Right hindlimb (tissue), 1 donor: ENCODE results near the gene HIVEP3.

Source experiments
- DNase-seq: peaks from one replicate; pipeline ENCODE4 v3.0.0-alpha.2; 2018

Gene HIVEP3

DNA sequence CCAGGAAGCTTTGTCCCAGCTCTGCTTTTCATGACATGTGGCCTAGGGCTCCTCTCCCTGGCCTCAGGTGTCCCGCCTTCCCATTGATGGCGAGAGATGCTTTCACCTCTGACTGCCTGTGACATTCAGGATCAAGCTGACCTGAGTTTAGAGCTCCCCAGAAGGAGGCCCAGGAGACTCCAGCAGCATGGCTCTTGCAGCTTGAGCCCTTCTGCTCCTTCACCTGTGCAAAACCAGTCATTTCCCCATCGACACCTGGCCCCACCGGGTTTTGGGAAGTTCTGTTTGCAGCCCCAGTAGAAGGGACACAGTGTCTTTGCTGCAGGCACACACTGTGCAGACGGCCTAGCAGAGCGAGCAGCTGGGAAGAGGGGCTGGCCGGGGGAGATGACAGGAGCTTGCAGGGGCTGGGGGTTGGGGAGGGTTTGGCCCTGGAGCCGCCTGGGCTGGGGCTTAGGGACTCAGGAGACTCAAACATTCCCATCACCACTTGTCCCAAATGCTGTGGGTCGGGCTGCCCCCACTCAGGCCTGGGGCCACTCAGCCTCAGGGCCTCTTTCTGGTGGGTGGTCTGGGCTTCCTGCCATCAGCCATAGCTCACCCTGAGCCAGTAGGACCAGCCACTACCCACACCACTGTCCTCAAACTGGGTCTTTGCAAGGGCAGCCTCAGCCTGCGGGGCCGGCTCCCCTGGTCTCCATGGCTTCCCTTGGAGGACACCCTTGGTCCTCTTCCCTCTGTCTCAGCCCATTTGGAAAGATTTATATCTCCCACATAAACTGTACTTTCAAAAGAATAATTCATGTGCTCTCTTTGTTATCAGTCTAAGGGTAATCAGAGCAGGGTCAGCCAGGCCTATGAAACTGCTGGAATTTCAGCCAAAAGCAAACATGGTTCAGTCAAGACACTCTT is 430.4 kb downstream of the HIVEP3 start:
- peak; percentile 69 for DNase-seq

DNA sequence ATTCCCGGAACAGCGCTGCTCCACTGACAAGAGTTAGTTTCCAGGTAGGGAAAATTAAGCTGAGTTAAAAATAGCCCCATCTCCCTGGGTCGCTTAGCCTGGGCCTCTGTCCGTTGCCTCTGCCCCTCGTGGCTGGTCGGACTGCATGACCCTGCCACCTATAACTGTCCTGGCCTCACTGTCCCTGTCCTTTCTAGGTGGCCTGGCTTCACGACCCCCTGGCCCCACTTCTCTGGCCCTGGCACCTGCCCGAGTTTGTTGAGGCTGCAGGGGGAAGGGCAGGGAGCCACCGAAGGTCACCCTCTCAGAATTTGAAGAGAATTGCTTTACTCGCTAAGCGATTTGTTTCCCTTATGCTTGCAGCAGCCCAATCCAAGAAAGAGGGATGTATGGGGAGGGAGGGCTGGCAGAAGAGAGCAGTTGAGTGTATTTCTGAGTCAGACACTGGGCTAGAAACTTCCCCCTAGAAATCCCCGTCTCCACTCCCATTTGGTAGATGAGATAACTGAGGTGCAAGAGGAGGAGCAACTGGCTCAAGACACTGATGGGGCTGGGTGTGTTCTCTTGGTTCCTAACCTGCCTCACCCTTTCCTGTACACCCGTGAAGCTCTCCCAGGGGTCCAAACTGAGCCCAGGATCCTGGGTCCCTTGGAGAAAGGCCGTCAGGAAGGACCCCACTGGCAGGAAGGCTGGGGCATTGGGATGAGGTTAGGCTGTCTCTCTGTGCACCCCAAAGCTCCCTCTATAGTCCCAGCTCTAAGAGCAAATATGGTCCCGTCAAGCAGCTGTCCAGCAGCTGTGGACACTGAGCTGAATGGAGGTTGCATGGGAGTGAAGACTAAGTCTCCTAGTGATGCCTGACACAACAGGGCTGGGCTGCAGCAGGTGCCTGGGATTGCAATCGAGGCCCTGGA is 431.3 kb downstream of the HIVEP3 start:
- DNase-seq, result no peak

DNA sequence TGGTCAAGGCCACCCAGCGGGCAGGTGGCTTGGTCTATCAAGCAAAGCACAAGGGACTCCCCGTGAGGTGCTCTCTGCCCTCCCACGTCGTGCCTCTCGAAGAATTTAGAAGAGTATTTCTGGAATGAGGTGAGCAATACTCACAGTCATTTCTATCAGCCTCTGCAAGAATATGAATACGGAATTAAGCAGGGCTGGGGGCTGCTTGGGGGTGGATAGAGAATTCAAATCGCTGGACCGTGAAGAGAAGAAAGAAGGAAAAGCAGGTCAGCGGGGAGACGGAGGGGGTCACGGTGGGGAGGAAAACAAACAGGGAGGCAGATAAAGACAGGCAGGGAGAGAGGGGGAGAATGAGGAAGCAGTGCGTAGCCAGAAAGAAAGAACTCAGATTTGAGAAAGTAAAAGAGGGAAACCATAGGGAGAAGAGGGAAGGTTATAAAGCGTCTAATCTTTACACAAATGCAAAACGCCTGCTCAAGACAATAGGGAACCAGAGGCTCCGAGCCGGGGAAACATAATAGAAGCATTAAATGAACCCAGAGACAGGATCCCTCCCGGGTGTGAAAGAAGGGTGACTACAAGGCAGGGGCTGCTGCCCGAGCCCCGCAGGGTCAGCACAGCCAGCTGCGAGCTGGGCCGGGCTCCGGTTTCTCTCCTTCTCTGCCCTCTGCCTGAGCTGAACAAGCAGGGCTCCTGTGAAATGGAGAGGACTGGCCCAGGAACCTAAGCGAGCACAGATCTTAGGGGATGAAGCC is 432.2 kb downstream of the HIVEP3 start:
- no peak for DNase-seq

DNA sequence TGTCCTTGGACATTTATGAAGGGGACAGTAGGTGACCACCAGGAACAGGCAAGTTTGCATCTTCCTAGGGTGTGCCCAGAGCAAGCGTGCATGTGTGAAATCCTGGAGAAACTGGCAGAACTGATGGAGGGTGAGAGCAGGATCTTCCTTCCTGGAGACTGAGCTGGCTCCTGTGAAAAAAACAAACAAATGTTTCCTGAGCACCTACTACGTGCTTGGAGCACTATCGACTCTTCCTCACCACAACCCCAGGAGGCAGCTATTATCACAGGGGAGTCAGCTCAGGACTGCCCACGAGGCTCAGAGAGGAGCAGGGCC is 432.7 kb downstream of the HIVEP3 start:
- DNase-seq, result no peak

DNA sequence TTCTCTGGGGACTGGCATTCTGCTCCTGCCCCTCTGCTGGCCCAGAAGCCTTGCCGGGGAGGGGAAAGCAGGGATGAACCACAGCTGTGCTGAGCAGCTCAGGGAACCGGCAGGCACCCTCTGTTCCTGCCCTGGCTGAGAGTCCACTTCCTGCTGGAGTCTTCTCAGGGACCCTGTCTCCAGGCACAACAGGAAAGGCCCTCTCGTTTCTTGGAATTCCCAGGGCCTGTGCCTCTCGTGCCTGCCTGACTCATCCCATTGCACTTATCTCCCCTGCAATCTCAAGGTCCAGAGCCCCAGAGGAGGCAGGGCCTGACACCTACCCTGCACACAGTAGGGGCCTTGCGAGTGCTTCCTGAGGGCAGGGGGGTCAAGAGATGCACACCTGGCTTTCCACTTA is 433.1 kb downstream of the HIVEP3 start:
- DNase-seq, result no peak

DNA sequence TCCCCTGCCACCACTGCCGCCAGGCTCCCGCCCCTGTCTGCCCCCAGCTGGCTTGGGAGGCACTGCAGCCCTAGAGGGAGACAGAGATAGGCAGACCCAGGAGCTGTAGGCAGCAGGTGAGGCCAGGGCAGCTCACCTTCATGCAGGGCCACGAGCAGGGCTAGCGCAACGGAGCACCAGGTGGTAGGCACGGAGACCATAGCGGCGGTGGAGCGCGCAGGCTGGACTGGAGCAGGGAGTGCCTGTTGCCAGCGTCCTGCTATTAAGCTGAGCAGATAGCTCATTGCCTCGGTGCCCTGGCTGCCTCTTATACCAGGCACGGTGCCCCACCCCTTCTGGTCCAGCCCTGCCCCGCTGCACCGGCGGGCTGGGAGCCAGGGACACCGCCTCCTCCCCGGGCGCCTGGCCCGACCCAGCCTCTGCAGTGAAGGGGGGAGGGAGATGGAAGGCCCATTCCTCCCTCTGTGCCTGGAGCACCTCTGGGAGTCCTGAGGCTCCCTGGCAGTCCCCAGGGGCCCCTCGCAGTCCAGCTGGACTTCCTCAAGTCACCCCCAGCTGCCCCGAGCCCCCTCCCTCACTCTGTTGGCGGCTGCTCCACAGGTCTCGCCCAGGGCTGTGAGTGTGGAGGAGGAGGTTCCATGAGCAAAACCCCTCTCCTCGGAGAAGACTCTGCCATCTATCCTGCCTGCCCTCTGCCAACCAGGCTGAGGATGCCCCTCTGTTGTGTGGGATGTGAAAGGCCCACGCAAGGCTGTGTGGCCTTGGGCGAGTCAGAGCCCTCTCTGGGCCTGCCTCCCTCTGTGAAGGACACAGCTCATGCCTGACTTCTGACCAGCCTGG is 434.1 kb downstream of the HIVEP3 start, which contains the start of gene EDN2:
Gene EDN2 (minus strand): TSS at position 282 of the 840 bp plus-strand sequence. CDS start 82 bp downstream, at position 200.
- no peak for DNase-seq

DNA sequence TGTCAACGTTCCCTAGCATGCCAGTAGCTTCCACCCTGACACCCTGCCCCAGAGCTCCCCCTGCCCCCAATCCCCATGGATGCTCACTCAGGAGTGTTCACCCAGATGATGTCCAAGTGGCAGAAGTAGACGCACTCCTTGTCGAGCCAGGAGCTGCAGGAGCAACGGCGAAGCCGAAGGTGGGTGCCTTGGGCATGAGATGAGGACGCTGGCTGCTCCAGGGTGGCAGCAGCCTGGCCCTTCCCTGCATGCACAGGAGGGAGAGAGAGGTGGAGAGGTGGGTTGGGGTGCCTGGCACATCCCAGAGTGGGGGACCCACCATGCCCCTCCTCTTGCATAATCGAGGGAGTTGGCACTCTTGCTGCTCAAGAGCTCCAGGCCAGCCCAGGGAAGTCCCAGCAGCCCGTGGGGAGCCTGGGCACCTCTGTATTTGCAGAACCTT is 434.7 kb downstream of the HIVEP3 start:
- DNase-seq, result no peak

DNA sequence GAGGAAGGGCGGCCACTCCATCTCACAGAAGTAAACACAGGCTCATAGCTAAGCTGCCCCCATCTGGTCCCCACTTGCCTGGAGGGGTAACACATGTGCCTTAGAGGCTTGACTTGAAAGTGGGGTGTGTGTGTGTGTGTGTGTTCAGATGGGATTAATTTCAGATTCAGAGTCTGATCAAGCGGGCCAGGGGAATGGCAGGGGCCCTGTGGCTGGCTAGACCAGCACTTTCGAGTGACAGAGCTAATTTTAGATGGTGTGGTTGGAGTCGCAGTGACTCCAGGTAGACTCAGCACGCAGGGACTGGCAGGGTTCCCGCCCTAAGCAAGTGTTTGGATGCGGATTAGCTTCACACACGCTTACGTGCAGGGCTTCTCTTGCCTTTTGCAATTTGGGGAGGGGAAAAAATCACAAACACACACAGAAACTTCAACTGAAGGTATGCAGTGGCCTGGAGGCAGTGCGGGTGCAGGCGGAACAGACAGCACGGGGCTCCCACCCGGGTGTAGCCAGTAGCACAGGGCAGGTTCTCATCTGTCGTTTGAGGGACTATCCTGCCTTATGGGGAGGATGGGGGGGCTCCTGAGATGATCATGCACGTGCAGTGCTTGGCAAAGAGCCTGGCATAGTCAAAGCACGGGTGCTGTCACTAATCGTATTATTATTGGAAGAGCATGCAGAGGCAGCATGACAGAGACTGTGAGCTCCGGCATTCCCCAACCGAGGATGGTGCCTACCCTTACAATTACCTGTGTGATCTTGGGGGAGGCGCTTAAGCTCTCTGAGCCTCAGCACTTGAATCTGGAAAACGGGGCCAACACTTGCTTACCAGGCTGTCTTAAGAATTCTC is 435.5 kb downstream of the HIVEP3 start:
- no peak for DNase-seq

DNA sequence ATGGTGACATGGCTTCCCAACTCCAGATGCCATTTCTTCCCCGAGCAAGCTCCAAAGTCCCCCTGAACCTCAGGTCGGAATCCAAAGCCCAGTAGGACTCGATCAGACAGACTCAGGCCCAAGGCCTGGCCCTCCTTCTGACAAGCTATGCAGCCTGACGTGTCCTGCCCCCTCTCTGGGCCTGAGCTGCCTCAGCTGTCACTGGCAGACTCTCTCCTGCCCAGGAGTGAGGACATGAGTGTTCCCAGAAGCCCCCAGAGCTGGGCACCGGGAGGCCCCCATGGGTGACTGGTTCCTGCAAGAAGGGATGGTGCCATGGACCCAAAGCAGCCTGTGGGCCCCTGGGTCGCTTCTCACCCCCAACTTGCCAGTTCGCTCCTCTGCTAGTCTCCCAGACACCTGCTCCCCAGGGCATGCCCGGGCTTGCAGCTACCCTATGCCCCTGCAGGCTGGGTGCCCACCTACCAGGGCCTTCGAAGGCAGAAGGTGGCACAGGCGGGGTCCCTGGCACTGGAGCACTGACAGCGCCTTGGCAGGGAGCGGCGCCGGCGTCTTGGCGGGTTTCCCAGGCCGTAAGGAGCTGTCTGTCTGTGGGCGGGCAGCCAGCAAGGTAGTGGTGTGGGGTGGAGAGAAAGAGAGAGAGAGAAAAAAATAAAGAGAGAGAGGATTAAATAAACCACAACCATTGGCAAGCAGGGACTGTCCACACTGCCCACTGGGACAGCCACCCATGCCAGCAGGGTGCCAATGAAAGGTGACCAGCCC is 436.5 kb downstream of the HIVEP3 start:
- DNase-seq, result no peak

DNA sequence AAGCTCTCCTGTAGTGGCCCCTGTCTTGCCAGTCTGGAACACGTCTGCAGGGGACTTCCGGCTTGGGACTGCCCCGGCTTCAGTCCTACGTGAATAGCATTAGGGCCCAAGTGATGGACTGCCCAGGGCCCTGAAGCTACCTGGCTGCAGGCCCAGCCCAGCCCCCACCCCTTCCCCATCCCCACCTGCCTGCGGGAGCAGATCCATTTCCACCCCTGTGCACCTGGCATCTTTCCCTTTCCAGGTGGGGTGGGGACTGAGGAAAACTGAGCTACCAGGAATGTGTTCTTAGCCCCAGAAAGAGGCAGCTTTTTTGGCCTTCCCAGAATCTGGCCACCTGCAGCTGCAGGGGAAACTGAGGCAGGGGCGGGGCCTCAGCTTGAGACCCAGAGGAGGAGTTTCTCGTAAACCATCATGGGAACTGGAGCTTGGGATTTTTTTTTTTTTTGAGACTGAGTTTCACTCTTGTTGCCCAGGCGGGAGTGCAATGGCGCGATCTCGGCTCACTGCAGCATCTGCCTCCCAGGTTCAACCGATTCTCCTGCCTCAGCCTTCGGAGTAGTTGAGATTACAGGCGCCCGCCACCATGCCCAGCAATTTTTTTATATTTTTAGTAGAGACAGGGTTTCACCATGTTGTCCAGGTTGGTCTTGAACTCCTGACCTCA is 437.5 kb downstream of the HIVEP3 start:
- no peak for DNase-seq

DNA sequence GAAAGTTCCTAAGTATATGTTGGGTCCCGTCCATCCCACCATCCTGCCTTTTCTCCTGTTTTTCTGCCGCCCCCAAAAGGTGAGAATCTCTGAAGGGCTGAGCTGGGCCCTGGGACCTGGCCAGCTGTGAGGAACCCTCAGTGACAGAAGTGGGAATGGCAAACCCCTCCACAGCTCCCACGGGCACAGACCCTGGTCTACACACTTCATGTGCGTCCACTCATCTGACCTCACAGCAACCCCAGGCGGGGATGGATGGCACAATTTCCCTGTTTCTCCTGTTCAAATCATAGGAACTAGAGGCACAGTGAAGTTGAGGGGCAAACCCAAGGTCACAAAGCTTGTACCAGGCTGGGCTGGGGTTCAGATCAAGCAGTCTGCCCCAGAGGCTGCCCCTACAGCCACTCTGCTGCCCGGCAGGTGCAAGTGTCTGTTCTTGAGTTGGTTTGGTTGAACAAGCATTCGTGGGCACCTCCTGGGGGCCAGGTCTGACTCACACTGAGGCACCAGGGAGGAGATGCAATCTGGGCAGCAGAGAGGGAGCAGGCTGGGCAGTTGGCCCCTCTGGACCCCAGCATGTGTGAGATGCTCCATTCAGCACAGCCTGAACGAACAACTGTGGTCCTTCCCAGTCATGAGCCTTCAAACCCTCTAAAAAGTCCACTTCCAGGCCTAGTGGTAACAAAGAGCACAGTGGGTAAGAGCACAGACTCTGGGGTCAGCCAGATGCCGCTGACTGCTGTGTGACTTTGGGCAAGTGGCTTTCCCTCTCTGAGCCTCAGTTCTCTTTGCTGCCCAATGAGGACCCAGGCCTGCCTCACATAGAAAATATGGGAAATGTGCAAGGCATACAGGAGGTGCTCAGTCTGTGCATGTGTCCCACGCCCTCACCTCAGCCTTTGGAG is 438.3 kb downstream of the HIVEP3 start:
- DNase-seq, result no peak

DNA sequence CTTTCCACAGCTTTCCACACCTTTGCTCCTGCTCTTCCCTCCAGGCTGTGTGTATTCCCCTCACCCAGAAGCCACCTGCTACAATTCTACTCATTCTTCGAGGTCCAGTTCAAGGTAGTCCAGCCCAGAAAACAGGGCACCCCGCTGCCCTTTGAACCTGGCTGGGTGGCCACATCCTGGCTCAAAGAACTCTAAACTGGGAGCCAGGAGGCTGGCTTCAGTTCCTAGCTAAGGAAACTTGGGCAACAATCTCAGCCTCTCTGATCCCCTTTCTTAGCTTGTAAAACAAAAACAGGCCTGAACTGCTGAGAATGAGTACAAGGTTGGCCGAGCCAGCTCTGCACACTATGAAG is 438.9 kb downstream of the HIVEP3 start:
- no peak for DNase-seq

DNA sequence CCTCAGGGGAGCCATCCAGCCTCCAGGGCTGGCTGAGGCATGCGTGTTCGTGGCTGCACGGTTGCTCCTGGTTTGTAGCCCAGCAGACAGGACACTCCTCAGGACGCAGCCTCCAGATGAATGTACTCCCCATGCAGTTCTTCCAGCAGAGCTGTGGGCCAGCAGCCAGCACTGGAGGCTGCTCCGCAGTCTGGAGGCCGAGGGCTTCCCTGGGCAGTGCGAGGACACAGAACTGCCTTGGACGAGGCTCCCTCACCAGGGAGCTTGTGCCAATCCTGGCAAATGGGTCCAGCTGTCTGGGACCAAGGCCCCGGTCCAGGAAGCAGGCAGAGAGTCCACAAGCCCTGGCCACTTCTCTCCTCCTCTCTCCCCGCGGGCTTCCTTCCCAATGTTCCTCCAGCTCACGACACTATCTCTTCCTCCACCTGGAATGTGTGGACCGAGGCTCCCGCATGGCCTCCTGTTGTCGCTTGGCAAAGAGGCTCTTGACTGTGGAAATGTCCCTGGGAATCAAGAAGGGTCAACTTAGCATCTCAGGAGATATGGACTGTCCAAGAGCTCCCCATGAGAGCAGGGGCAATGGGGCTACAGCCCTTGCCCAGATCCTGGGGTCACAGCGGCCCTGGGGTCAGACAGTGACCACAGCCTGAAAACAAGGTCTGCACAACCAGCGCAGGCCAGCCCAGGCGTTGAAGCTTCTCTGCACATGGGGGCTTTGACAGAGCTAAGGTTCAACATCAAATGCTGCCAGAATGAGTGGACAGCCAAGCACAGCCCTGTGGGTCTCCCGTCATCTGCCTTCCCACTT is 439.5 kb downstream of the HIVEP3 start:
- peak; percentile 82 for DNase-seq

DNA sequence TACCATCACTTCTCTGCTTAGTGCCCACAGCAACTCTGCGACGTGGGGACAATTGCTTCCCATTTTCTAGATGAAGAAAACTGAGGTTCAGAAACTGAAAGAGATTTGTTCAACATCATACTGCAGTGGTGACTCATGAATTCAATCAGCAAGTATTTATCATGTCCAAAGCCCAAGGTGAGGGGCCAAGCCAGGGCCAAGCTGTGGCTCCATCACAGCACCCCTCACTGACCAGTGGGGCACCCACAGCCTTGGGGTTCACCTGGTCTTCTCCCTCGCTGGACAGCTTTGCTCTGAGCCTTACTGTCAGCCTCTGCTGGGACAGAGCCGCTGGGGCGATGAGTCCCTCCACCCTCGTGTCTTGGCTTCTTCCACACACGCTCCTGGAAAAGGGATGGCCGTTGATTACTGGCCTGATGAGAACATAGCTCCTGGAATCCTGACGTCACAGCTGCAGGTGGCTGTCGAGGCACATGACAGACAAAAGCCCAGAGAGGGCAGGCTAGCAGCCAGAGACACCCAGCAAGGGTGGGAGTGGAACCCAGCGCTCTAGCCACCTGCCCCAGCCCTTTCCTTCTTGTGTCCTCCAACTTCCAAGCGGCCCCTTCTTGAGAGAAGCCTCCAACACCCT is 440.5 kb downstream of the HIVEP3 start:
- DNase-seq, result no peak

DNA sequence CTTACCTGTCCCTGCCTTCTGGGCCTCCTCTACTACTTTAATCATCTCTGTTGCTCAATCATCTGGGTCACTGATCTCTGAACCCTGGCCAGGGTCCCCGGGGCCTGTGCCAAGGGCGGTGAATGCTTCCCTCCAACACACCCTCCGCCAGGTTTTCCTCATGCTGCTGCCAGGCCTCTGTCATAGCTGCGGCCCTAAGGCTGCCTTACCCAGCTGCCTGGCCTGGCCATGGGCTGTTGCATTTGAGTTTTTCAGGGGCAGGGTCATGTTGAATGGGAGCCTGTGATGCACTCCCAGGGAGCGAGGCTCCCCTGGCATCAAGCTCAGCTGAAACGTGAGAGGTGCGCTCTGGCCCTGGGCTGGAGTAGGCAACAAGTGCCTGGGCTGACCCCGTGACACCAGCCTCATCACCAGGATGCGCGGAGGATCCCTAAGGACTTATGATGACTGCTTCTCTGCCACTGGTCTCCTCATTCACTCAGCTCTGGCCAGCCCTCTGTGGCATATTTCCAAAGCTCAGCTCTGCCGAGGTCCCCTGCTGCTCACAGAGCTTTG is 441.8 kb downstream of the HIVEP3 start:
- DNase-seq, result no peak

DNA sequence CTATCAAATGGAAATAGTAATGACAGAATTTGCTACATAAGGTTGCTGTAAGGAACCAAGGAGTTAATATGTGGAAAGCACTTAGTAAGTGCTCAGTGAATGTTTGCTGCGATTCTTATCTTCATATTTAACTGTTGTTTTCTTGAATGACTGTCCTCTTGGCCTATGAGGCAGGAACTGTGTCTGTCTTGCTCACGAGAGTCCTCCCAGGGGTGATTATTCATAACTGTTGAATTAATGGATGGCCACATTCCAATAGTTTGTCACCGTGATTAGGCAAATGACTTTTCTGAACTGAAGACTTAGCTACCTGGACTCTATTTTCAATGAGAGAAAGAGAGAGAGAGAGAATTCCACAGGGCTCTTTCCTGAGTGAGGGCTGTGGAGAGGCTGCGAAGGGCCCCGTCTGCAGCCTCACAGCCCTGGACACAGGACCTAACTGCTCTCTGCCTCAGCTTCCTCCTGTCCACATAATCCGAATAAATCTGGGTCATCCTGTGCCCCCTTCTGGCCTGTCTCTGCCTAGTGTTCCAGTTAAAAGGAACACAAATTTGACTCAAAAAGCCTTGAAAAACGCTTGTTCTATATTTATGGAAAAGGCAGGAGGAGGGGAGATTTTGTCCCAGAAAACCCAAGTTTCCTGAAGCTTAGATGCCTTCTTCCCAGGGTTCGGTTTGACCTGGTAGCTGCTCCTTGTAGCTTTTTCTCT is 442.7 kb downstream of the HIVEP3 start:
- DNase-seq, result no peak
